ENCODE results near the gene LSM3.

Gene LSM3

GRCh38 chr3:14238356-14238755 is 59.7 kb downstream of the LSM3 start:
- H3K4me3 ChIP-seq (replicated peaks; ENCODE audit: insufficient read depth, low read length) = no peak overlapping the region
- TF ChIP-seq CTCF (IDR thresholded peaks at IDR 0.05; ENCODE audit: insufficient read depth, low read length) = no peak
- TF ChIP-seq REST (IDR thresholded peaks at IDR 0.05; ENCODE audit: insufficient replicate concordance, low read depth) = no peak
- no peak for TF ChIP-seq GABPA (IDR thresholded peaks at IDR 0.05; ENCODE audit: low read depth)
- no peak for TF ChIP-seq POLR2AphosphoS5 (IDR thresholded peaks at IDR 0.05; ENCODE audit: low read depth)
- no peak for TF ChIP-seq SPI1 (IDR thresholded peaks at IDR 0.05; ENCODE audit: borderline replicate concordance, low read depth)

GRCh38 chr3:14238930-14239329 is 60.3 kb downstream of the LSM3 start:
- no peak overlapping the region for H3K27ac ChIP-seq (replicated peaks)
- no peaks in the 10 kb centered on the region for H3K27me3 ChIP-seq (ENCODE audit: insufficient read depth, poor library complexity, severe bottlenecking)
- no peak overlapping the region for H3K4me3 ChIP-seq (replicated peaks; ENCODE audit: insufficient read depth, low read length)
- no peak for TF ChIP-seq POLR2AphosphoS5 (IDR thresholded peaks at IDR 0.05; ENCODE audit: low read depth)
- no peak for TF ChIP-seq GABPA (IDR thresholded peaks at IDR 0.05; ENCODE audit: low read depth)
- TF ChIP-seq SPI1 (IDR thresholded peaks at IDR 0.05; ENCODE audit: borderline replicate concordance, low read depth) = no peak
- no peak for TF ChIP-seq REST (IDR thresholded peaks at IDR 0.05; ENCODE audit: insufficient replicate concordance, low read depth)
- DNase-seq (ENCODE audit: low read depth in 1 of 2, low spot score in 1 of 2) = no peak

More at GRCh38 chr3:14238356-14238755, 59.7 kb downstream of the LSM3 start:
- no peaks in the 10 kb centered on the region for H3K27me3 ChIP-seq (ENCODE audit: insufficient read depth, poor library complexity, severe bottlenecking)
- no peak overlapping the region for H3K27ac ChIP-seq (replicated peaks)
- no peak for DNase-seq (ENCODE audit: low read depth in 1 of 2, low spot score in 1 of 2)

- no peak overlapping the region for H3K4me3 ChIP-seq (replicated peaks; ENCODE audit: insufficient read depth, low read length)
These were observed 61.3 kb downstream of the LSM3 start for GRCh38 chr3:14239940-14240339.

More at GRCh38 chr3:14239940-14240339, 61.3 kb downstream of the LSM3 start:
- H3K27me3 ChIP-seq (ENCODE audit: insufficient read depth, poor library complexity, severe bottlenecking) = no peaks in the 10 kb centered on the region
- DNase-seq (ENCODE audit: low read depth in 1 of 2, low spot score in 1 of 2) = no peak
- TF ChIP-seq REST (IDR thresholded peaks at IDR 0.05; ENCODE audit: insufficient replicate concordance, low read depth) = no peak
- no peak for TF ChIP-seq GABPA (IDR thresholded peaks at IDR 0.05; ENCODE audit: low read depth)
- TF ChIP-seq POLR2AphosphoS5 (IDR thresholded peaks at IDR 0.05; ENCODE audit: low read depth) = no peak
- no peak for TF ChIP-seq CTCF (IDR thresholded peaks at IDR 0.05; ENCODE audit: insufficient read depth, low read length)
- no peak for TF ChIP-seq SPI1 (IDR thresholded peaks at IDR 0.05; ENCODE audit: borderline replicate concordance, low read depth)
- H3K27ac ChIP-seq (replicated peaks) = no peak overlapping the region
